Fibroblast of skin of back (primary cell): Measurements from ENCODE around the gene MMP24OS.
A peak's percentile ranks its signal among the peaks of the same experiment; 100 is the strongest.

Experiments
- DNase-seq: peaks from one replicate; pipeline ENCODE4 v3.0.0-alpha.2; 2013

Gene MMP24OS

DNA sequence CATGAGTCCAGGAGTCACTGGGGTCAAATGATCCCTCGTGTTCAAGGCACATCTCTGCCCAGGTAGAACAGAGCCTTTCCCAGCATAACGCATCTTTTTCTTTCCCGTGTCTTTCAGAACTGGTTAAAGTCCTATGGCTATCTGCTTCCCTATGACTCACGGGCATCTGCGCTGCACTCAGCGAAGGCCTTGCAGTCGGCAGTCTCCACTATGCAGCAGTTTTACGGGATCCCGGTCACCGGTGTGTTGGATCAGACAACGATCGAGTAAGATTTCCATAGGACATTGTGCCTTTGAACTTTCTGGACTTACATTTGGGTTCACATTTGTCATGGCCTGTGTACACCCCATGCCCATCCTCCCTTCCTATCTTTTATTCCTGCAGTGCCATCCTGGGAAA lies 31.2 kb downstream of the MMP24OS start:
- no peak for DNase-seq

DNA sequence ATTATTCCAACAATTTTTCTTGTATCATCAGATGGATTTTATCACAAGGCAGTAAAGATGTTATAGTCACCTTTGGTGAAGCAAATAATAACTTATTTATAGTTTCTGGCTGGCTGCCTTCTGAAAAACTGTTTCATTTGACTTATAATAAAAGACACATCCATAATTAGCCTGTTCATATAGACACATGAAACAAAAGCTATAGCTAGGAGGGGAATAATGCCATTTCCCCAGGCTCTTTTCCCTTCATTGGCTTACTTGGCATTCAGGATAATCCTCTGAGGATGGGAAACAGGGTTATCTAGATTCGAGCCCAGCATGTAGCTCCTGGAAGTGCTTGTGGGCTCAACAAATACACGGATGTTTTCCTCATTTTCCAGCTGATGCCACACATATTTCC lies 33.9 kb downstream of the MMP24OS start:
- no peak for DNase-seq

DNA sequence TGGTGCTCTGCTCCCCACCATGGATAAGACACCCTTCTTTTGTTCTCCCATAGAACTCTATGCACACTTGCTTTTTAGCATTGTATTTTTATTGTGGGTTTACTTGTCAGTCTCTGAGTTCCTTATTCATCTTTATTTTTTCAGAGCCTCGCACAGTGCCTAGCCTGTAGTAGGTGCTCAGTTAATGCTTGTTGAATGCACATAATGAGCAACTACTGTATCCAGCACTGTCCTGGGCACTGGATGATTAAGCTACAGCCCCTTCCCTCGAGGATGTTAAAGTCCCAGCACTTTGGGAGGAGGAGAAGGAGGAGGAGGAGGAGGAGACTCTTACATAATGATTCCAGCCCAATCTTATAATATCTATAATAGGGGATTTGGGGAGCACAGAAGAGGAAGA lies 34.6 kb downstream of the MMP24OS start:
- DNase-seq, result no peak

DNA sequence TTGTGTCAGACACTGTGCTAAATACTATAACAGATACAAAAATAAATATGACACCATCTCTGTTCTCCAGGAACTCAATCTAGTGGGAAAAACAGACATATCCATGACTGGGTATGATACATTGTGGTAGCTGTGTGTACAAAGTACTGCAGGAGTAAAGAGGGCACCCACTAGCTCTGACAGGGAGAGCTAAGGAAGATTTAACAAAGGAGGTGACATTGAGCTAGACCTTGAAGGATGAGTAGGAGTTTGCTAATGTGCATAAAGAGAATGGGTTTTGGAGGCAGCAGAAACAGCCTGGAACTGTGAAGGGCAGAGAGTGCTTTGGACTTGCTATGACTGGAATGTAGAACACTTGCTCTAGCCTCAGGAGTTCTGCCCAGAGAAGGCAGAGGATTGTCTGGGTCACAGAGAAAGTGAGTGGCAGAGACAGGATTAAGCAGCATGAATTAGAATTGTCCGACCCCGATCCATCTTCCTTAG lies 37.1 kb downstream of the MMP24OS start:
- no peak for DNase-seq

DNA sequence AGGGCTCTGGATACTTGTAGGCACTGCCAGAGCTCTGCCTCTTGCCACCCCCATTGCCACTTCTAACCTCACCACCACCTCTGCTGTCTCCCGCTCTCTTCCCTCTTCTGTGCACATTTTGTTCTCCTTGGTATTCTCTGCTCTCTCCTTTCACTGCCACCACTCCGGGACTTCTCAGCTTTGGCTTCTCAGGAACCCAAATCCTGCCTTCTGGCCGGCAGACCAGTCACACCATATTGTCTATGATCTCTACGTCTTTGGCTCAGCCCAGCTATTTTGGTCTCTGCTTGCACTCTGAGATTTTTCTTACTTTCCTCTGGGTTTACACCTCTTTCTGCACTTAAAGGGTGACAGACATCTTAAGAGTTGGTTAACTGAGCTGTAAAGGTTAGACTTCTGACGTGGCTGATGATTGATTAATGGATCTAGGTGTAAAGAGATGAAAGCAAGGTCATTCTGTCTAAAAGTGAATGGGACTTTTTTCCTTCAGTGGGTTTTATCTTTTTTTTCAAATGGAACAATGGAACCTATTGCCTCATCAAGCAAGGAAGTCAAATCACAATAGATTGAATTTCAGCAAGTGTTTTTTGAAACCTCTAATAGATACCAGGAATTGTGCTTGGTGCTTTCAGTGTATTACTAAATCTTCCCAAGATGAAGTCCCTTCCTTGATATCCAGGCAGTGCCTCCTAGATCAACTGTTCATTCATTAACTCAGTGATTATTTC lies 37.7 kb downstream of the MMP24OS start:
- no peak for DNase-seq

DNA sequence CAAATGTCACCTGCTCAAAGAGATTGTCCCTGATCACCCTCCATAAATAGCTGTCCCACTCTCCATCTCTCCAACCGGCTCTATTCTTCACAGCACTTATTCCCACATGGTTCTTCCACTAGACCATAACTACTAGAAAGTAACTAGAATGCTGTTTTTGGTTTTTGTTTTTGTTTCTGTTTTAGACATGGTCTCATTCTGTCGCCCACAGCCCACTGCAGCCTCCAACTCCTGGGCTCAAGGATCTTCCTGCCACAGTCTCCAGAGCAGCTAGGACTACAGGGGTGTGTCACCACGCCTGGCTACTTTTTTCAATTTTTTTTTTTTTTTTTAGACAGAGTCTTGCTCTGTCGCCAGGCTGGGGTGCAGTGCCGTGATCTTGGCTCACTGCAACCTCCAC lies 39.2 kb downstream of the MMP24OS start:
- DNase-seq, result no peak

DNA sequence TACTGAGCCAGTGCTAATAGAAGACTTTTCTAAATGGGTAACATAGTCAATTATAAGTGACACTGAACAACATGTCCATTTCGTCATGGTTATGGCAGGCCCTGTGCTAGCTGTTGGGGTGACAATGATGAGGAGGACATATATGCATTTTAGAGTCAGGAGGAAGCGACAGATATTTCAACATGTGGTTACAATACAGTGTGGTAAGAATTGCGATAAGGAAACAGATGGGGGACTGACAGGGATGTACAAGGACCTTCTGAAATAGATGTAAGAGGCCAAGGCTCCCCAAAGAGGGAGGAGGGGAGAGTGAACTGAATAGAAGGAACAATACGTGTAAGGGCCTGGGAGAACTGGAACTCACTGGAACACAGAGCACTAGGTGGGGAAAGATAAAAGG lies 39.8 kb downstream of the MMP24OS start:
- DNase-seq, result no peak

DNA sequence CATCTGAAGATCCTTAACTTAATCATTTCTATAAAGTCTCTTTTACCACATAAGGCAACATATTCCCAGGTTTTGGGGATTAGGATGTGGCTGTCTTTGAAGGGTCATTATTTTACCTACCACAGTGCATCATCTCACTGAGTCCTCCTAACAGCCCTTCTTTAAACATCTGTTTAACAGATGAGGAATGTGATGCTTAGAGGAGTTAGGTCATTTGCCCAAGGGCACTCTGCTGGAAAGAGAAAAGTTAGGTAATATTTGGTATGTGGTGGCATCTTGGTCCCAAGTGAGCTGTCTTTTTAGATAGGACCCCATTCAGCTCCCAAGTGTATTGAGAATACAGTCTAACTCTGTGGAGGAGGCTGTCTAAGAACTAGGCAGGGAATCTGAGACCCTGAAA lies 40.4 kb downstream of the MMP24OS start:
- DNase-seq, result no peak

DNA sequence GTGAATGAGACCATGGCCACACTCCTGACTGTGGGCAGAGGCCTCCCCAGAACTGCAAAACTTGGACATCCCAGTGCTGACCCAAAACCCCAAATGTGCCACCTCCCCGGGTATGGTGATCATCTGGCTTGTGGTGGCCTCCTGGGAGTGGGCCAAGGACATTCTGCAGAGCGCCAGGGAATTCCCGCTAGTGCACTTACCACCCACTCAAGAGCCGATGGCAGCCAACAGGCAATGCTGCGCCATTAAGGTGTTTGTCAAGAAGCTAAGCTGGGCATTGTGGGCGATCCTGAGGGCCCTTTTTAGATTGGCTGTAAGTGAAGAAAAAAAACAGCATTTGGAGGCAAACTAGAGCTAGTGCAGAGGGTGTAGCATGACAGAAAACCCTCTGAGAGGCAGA lies 42.0 kb downstream of the MMP24OS start:
- no peak for DNase-seq

DNA sequence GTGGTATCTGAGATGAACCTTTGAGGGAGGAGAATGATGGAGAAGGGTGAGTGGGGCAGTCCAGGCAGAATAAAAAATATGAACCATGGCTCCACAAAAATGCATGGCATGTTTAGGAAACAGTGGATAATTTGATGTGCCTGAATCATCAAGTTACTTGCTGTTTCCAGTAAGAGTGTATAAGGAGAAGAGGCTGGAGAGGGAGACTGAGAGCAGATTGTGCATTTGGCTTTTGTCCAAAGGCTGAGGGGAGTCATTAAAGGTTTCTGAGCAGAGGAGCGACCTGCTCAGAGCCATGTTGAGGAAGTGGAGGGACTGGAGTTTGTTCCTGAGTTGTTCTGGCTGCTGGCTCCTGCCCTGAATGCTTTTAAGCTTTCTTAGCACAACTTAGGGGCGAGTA lies 45.3 kb downstream of the MMP24OS start:
- peak; percentile 90 for DNase-seq

DNA sequence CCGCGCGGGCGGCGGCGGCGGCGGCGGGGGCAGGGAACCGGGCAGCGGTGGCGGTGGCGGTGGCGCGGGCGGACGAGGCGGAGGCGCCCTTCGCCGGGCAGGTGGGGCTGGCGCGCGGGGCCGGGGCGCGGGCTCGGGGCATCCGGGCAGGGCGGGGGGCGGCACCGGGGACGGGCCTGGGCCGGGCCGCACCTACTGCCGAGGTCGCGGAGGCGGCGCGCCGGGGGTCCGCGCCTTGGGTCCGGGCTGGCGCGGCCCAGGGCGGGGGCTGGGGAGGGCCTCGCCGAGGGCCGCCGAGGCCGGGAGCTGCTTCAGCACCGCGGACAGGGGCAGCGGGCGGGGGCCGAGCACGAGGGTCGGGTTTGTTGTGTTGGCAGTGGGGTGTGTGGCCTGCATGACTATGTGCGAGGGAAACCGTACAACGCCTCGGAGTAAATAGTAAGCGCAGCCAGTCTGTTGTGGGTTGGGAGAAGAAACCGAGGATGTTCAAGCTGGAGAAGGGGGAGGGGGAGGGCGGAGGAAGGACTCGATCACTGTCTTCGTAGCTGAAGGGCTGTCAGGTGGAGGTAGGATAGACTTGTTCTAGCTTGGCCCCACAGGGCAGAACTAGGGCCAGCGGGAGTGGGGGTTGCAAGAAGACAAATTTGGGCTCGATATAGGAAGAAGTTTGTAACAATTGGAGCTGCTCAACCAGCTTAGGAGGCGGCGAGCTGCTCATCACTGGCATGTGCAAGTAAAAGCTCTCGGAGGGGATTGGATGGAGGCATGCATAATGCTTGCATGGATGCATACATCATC lies 50.8 kb downstream of the MMP24OS start:
- peak; percentile 52 for DNase-seq
